GM23338 (cell line): Measurements from ENCODE around the gene ZNF678. TPM values are rescaled to one million over a fixed set of nuclear protein-coding genes. Genes with fewer than 3 reads are reported as not detected.
"Not testable (repeated sequence)": the region's sequence is repeated elsewhere in the genome, so short reads cannot be mapped to it uniquely, and the experiment has no call there.

Experiments
- ATAC-seq: fragments of 200-7000 bp; cut with Tn5 transposase; 3 replicates; pipeline ENCODE4 v1.9.1; 2020
- DNase-seq: peaks from one replicate; pipeline ENCODE4 v3.0.0-alpha.2; 2015; ENCODE audit warnings: low spot score
- H2AFZ ChIP-seq: fragments of 200-600 bp; sonication (generic); 2 replicates; pipeline ENCODE4 v1.8.0; 2016; ENCODE audit warnings: antibody characterized with exemption, mild to moderate bottlenecking, moderate library complexity
- H3F3A ChIP-seq: fragments of 200-600 bp; sonication (generic); replicated peaks from 2 replicates; pipeline ENCODE4 v1.8.0; 2017; ENCODE audit warnings: antibody characterized with exemption, mixed run types, low read depth
- H3K27ac ChIP-seq: fragments of 200-600 bp; sonication (generic); 2 replicates; pipeline ENCODE4 v1.6.1; 2016; ENCODE audit warnings: low read depth
- H3K27me3 ChIP-seq: fragments of 200-600 bp; sonication (generic); 2 replicates; pipeline ENCODE4 v1.8.0; 2016; ENCODE audit warnings: mild to moderate bottlenecking, mixed run types, moderate library complexity; ENCODE audit not compliant: insufficient read depth
- H3K36me3 ChIP-seq: fragments of 200-600 bp; sonication (generic); 2 replicates; pipeline ENCODE4 v1.8.0; 2016; ENCODE audit warnings: mild to moderate bottlenecking; ENCODE audit not compliant: insufficient read depth
- H3K4me1 ChIP-seq: fragments of 200-600 bp; sonication (generic); 2 replicates; pipeline ENCODE4 v1.8.0; 2016; ENCODE audit warnings: mild to moderate bottlenecking, moderate library complexity; ENCODE audit not compliant: insufficient read depth
- H3K4me2 ChIP-seq: fragments of 200-600 bp; sonication (generic); 2 replicates; pipeline ENCODE4 v1.7.1; 2017; ENCODE audit warnings: mixed run types
- H3K4me3 ChIP-seq: fragments of 200-600 bp; sonication (generic); 2 replicates; pipeline ENCODE4 v1.6.1; 2016; ENCODE audit warnings: mixed run types
- H3K79me2 ChIP-seq: fragments of 200-600 bp; sonication (generic); replicated peaks from 2 replicates; pipeline ENCODE4 v1.8.0; 2017; ENCODE audit warnings: mild to moderate bottlenecking; ENCODE audit not compliant: insufficient read depth
- H3K9me2 ChIP-seq: fragments of 200-600 bp; sonication (generic); 2 replicates; pipeline ENCODE4 v1.8.0; 2017; ENCODE audit not compliant: insufficient read depth
- H4K20me1 ChIP-seq: fragments of 200-600 bp; sonication (generic); replicated peaks from 2 replicates; pipeline ENCODE4 v1.8.0; 2017; ENCODE audit warnings: mild to moderate bottlenecking; ENCODE audit not compliant: insufficient read depth
- H3K27ac Mint-ChIP-seq: 2 replicates; pipeline ENCODE4 v1.8.0; 2020; ENCODE audit warnings: inconsistent platforms, mild to moderate bottlenecking, moderate library complexity, mixed read lengths
- H3K27me3 Mint-ChIP-seq: 3 replicates; pipeline ENCODE4 v1.8.0; 2022; ENCODE audit warnings: low read depth, mild to moderate bottlenecking, moderate library complexity, mixed read lengths, inconsistent platforms; ENCODE audit not compliant: insufficient read depth, poor library complexity
- H3K36me3 Mint-ChIP-seq: 3 replicates; pipeline ENCODE4 v1.8.0; 2021; ENCODE audit warnings: low read depth, mild to moderate bottlenecking, inconsistent platforms, moderate library complexity, mixed read lengths
- H3K4me1 Mint-ChIP-seq: 3 replicates; pipeline ENCODE4 v1.8.0; 2020; ENCODE audit warnings: mild to moderate bottlenecking, inconsistent platforms, mixed read lengths
- H3K4me3 Mint-ChIP-seq: 3 replicates; pipeline ENCODE4 v1.8.0; 2021; ENCODE audit warnings: moderate library complexity, mild to moderate bottlenecking, inconsistent platforms, mixed read lengths
- H3K9me3 Mint-ChIP-seq: 3 replicates; pipeline ENCODE4 v1.8.0; 2020; ENCODE audit warnings: moderate library complexity, mild to moderate bottlenecking, inconsistent platforms, mixed read lengths
- CREB1 ChIP-seq: fragments of 250-450 bp; sonication (Bioruptor Pico); IDR thresholded peaks from 2 replicates; pipeline ENCODE4 v1.5.0; 2020; ENCODE audit warnings: low read depth, mild to moderate bottlenecking, moderate library complexity
- EZH2 ChIP-seq: fragments of 200-600 bp; sonication (generic); IDR thresholded peaks from one replicate; pipeline ENCODE4 v1.8.0; 2017; ENCODE audit warnings: antibody characterized with exemption, mild to moderate bottlenecking, low read depth; ENCODE audit not compliant: unreplicated experiment
- EZH2phosphoT487 ChIP-seq: fragments of 200-600 bp; sonication (generic); IDR thresholded peaks from one replicate; pipeline ENCODE4 v1.8.1; 2018; ENCODE audit warnings: antibody characterized with exemption; ENCODE audit not compliant: unreplicated experiment
- JUNB ChIP-seq: IDR thresholded peaks from one replicate; pipeline ENCODE4 v1.6.1; 2016; ENCODE audit warnings: antibody characterized with exemption; ENCODE audit not compliant: unreplicated experiment
- NANOG ChIP-seq: IDR thresholded peaks from 2 replicates; pipeline ENCODE4 v1.6.1; 2016; ENCODE audit warnings: antibody characterized with exemption, borderline replicate concordance
- POLR2AphosphoS5 ChIP-seq: IDR thresholded peaks from 2 replicates; pipeline ENCODE4 v1.6.1; 2016; ENCODE audit warnings: antibody characterized with exemption, low read depth
- REST ChIP-seq: IDR thresholded peaks from one replicate; pipeline ENCODE4 v1.6.1; 2018; ENCODE audit warnings: antibody characterized with exemption; ENCODE audit not compliant: unreplicated experiment
- polyA plus RNA-seq: library from polyadenylated mRNA; unstranded; fragments of >200 nt; fragmentation: Nextera tagmentation; extraction: Ambion mirVana; gene quantifications from 2 replicates; pipeline ENCODE4 v1.2.1, GENCODE V29; 2016
- total RNA-seq: library from RNA; depleted of rRNA; stranded (reverse); fragments of >200 nt; shearing (Covaris generic); gene quantifications from 2 replicates; pipeline ENCODE4 v1.2.3, GENCODE V29; 2014
- TF ChIP-seq, protein P1 (sequence below), 2 experiments: fragments of 200-600 bp in 1 of 2; sonication (generic) in 1 of 2; conservative IDR thresholded peaks; 2 replicates each; pipeline versions ENCODE4 v1.5.1 to v1.6.1; 2016 to 2017; ENCODE audit warnings: antibody characterized with exemption in 2 of 2, low read depth in 2 of 2, mild to moderate bottlenecking in 2 of 2, moderate library complexity in 1 of 2
- TF ChIP-seq, protein P2 (sequence below): IDR thresholded peaks from 2 replicates; pipeline ENCODE4 v1.6.1; 2016; ENCODE audit warnings: antibody characterized with exemption
- TF ChIP-seq, protein P3 (sequence below): fragments of 250-450 bp; sonication (Bioruptor Pico); IDR thresholded peaks from 2 replicates; pipeline ENCODE4 v1.5.0; 2020; ENCODE audit warnings: mild to moderate bottlenecking, moderate library complexity

ZNF678 gene
- total and polyA plus RNA-seq, 2 experiments from 2014 or later: 8.6 to 60.0 TPM

DNA sequence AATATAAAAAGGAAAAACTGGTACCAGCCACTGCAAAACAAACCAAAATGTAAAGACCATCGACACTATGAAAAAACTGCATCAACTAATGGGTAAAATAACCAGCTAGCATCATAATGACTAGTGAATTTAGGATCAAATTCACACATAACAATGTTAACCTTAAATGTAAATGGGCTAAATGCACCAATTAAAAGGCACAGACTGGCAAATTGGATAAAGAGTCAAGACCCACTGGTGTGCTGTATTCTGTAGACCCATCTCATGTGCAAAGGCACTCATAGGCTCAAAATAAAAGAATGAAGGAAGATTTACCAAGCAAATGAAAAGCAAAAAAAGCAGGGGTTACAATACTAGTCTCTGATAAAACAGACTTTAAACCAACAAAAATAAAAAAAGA, 138.3 kb downstream of the ZNF678 start:
- H3K4me1 ChIP-seq, H3K36me3 ChIP-seq, H3F3A ChIP-seq, H3K27me3 ChIP-seq, H3K9me2 ChIP-seq, H3K27ac ChIP-seq, H3K27me3 Mint-ChIP-seq, H2AFZ ChIP-seq, H3K4me3 Mint-ChIP-seq, DNase-seq, H3K4me1 Mint-ChIP-seq, H3K27ac Mint-ChIP-seq, H3K4me2 ChIP-seq, H3K4me3 ChIP-seq, H3K79me2 ChIP-seq, H4K20me1 ChIP-seq, ATAC-seq: not testable (repeated sequence)
- H3K9me3 Mint-ChIP-seq: peaks cover 26% of the 10 kb centered on the region
- peaks cover 24% of the 10 kb centered on the region for H3K36me3 Mint-ChIP-seq

DNA sequence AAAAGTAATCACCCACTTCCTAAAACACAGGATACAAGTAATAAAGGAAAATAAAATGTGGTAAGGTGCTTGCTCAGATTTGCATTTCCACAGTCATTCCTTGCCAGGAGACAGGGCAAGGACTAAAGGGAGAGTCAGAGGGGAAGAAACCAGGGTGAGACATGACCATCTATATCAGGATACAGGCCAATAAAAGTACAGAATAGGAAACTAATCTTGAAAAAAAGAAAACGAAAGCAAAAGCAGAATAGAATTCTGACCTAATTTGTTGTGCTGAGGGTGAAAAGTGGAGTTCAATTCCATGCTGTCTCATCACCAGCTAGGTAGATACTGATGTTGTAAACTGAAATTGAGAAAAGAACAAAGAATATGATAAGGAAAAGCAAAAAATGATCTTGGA, 144.5 kb downstream of the ZNF678 start:
- no peaks in the 10 kb centered on the region for H3F3A ChIP-seq
- H4K20me1 ChIP-seq: no peaks in the 10 kb centered on the region
- H3K36me3 ChIP-seq: 0 out of 2 replicates have a peak, but pooled peaks cover 5% of the 10 kb centered on the region
- DNase-seq: no peak
- H3K4me3 ChIP-seq: no peak overlapping the region
- Mint-ChIP-seq H3K9me3 (peaks cover 56% of the 10 kb centered on the region), H3K4me3 (no peak overlapping the region), H3K27ac (no peak overlapping the region), H3K27me3 (peaks cover 3% of the 10 kb centered on the region), H3K4me1 (no peaks in the 10 kb centered on the region), H3K36me3 (peaks cover 15% of the 10 kb centered on the region; the same call in 2 of the 3 replicates)
- no peak overlapping the region for H3K4me2 ChIP-seq
- no peaks in the 10 kb centered on the region for H3K4me1 ChIP-seq
- no peaks in the 10 kb centered on the region for H3K9me2 ChIP-seq
- H3K79me2 ChIP-seq: no peaks in the 10 kb centered on the region
- no peak for ATAC-seq
- H3K27me3 ChIP-seq: no peaks in the 10 kb centered on the region
- H3K27ac ChIP-seq: no peak overlapping the region
- H2AFZ ChIP-seq: no peak overlapping the region
- TF ChIP-seq NANOG: no peak
- no peak for TF ChIP-seq EZH2phosphoT487
- TF ChIP-seq POLR2AphosphoS5: no peak
- TF ChIP-seq, protein P1, sequence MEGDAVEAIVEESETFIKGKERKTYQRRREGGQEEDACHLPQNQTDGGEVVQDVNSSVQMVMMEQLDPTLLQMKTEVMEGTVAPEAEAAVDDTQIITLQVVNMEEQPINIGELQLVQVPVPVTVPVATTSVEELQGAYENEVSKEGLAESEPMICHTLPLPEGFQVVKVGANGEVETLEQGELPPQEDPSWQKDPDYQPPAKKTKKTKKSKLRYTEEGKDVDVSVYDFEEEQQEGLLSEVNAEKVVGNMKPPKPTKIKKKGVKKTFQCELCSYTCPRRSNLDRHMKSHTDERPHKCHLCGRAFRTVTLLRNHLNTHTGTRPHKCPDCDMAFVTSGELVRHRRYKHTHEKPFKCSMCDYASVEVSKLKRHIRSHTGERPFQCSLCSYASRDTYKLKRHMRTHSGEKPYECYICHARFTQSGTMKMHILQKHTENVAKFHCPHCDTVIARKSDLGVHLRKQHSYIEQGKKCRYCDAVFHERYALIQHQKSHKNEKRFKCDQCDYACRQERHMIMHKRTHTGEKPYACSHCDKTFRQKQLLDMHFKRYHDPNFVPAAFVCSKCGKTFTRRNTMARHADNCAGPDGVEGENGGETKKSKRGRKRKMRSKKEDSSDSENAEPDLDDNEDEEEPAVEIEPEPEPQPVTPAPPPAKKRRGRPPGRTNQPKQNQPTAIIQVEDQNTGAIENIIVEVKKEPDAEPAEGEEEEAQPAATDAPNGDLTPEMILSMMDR (conservative IDR thresholded peaks at IDR 0.05; ENCODE audit: low read depth in 2 of 2): no peak
- TF ChIP-seq, protein P2, sequence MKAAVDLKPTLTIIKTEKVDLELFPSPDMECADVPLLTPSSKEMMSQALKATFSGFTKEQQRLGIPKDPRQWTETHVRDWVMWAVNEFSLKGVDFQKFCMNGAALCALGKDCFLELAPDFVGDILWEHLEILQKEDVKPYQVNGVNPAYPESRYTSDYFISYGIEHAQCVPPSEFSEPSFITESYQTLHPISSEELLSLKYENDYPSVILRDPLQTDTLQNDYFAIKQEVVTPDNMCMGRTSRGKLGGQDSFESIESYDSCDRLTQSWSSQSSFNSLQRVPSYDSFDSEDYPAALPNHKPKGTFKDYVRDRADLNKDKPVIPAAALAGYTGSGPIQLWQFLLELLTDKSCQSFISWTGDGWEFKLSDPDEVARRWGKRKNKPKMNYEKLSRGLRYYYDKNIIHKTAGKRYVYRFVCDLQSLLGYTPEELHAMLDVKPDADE: no peak
- no peak for TF ChIP-seq CREB1
- TF ChIP-seq REST: no peak
- TF ChIP-seq, protein P3, sequence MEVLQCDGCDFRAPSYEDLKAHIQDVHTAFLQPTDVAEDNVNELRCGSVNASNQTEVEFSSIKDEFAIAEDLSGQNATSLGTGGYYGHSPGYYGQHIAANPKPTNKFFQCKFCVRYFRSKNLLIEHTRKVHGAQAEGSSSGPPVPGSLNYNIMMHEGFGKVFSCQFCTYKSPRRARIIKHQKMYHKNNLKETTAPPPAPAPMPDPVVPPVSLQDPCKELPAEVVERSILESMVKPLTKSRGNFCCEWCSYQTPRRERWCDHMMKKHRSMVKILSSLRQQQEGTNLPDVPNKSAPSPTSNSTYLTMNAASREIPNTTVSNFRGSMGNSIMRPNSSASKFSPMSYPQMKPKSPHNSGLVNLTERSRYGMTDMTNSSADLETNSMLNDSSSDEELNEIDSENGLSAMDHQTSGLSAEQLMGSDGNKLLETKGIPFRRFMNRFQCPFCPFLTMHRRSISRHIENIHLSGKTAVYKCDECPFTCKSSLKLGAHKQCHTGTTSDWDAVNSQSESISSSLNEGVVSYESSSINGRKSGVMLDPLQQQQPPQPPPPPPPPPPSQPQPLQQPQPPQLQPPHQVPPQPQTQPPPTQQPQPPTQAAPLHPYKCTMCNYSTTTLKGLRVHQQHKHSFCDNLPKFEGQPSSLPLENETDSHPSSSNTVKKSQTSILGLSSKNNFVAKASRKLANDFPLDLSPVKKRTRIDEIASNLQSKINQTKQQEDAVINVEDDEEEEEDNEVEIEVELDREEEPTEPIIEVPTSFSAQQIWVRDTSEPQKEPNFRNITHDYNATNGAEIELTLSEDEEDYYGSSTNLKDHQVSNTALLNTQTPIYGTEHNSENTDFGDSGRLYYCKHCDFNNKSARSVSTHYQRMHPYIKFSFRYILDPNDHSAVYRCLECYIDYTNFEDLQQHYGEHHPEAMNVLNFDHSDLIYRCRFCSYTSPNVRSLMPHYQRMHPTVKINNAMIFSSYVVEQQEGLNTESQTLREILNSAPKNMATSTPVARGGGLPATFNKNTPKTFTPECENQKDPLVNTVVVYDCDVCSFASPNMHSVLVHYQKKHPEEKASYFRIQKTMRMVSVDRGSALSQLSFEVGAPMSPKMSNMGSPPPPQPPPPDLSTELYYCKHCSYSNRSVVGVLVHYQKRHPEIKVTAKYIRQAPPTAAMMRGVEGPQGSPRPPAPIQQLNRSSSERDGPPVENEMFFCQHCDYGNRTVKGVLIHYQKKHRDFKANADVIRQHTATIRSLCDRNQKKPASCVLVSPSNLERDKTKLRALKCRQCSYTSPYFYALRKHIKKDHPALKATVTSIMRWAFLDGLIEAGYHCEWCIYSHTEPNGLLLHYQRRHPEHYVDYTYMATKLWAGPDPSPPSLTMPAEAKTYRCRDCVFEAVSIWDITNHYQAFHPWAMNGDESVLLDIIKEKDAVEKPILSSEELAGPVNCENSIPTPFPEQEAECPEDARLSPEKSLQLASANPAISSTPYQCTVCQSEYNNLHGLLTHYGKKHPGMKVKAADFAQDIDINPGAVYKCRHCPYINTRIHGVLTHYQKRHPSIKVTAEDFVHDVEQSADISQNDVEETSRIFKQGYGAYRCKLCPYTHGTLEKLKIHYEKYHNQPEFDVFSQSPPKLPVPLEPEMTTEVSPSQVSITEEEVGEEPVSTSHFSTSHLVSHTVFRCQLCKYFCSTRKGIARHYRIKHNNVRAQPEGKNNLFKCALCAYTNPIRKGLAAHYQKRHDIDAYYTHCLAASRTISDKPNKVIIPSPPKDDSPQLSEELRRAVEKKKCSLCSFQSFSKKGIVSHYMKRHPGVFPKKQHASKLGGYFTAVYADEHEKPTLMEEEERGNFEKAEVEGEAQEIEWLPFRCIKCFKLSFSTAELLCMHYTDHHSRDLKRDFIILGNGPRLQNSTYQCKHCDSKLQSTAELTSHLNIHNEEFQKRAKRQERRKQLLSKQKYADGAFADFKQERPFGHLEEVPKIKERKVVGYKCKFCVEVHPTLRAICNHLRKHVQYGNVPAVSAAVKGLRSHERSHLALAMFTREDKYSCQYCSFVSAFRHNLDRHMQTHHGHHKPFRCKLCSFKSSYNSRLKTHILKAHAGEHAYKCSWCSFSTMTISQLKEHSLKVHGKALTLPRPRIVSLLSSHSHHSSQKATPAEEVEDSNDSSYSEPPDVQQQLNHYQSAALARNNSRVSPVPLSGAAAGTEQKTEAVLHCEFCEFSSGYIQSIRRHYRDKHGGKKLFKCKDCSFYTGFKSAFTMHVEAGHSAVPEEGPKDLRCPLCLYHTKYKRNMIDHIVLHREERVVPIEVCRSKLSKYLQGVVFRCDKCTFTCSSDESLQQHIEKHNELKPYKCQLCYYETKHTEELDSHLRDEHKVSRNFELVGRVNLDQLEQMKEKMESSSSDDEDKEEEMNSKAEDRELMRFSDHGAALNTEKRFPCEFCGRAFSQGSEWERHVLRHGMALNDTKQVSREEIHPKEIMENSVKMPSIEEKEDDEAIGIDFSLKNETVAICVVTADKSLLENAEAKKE: no peak
- TF ChIP-seq EZH2: no peak
- TF ChIP-seq JUNB: no peak
